ENCODE results near the gene SAP25. TPM values are rescaled to one million over a fixed set of nuclear protein-coding genes. Genes with fewer than 3 reads are reported as not detected.
A peak's percentile ranks its signal among the peaks of the same experiment; 100 is the strongest.

The SAP25 gene
- total and polyA plus RNA-seq, 4 donors, result 0.33 to 0.84 (median 0.56) TPM; not detected in 1

DNA sequence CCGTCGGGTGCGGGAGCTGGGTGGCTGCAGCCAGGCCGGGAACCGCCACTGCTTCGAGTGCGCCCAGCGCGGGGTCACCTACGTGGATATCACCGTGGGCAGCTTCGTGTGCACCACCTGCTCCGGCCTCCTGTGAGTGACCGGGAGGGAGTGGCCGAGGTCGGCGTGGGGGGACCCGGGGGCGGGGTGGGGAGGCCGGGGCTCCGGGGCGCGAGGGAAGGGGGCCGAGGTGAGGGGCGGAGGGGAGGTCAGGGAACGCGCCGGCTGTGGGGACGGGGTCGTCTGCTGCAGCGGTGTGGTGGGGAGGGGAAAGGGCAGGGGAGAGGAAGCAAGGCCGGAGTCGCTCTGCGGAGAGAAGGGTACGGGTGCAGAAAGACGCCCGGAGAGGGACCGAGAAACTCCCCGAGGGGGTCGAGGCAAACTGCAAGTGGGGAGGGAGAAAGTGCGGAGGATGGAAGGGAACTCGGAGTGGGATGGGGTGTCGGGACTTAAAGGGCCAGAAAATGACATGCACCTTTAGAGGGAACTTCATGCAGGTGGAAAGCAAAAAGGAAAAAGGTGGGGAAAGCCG is 34.2 kb downstream of the SAP25 start:
- peak overlapping the region; percentile 59 to 89 for H3K27ac ChIP-seq (ENCODE audit: low read depth in 1 of 2, low read length in 2 of 2)
- WGBS, result under 1% methylated on average over 44 of the region's 44 CpGs
- peaks cover 9 to 51% (median 44%) of the 10 kb centered on the region in 4 donors for H3K4me1 ChIP-seq (ENCODE audit: control insufficient read depth in 4 of 4, insufficient read depth in 4 of 4, low read length in 3 of 4)
- H3K9me3 ChIP-seq (ENCODE audit: control insufficient read depth in 4 of 4, low read length in 3 of 4), result no peaks in the 10 kb centered on the region
- DNase-seq (ENCODE audit: low spot score), result no peak
- peak overlapping the region; percentile 92 to 98 (median 96) for H3K4me3 ChIP-seq (ENCODE audit: low read depth in 1 of 3, low read length in 3 of 3)
- no peaks in the 10 kb centered on the region for H3K27me3 ChIP-seq (ENCODE audit: control insufficient read depth in 4 of 4, insufficient read depth in 4 of 4, low read length in 3 of 4)
- no peaks in the 10 kb centered on the region for H3K36me3 ChIP-seq (ENCODE audit: control insufficient read depth in 4 of 4, insufficient read depth in 3 of 4, low read depth in 1 of 4, low read length in 3 of 4)
- peak overlapping the region; percentile 60 to 91 for H3K9ac ChIP-seq (ENCODE audit: low read depth in 1 of 2, low read length in 2 of 2)
- TF ChIP-seq, protein P1, sequence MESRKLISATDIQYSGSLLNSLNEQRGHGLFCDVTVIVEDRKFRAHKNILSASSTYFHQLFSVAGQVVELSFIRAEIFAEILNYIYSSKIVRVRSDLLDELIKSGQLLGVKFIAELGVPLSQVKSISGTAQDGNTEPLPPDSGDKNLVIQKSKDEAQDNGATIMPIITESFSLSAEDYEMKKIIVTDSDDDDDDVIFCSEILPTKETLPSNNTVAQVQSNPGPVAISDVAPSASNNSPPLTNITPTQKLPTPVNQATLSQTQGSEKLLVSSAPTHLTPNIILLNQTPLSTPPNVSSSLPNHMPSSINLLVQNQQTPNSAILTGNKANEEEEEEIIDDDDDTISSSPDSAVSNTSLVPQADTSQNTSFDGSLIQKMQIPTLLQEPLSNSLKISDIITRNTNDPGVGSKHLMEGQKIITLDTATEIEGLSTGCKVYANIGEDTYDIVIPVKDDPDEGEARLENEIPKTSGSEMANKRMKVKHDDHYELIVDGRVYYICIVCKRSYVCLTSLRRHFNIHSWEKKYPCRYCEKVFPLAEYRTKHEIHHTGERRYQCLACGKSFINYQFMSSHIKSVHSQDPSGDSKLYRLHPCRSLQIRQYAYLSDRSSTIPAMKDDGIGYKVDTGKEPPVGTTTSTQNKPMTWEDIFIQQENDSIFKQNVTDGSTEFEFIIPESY (IDR thresholded peaks at IDR 0.05), result no peak
- TF ChIP-seq MAX (IDR thresholded peaks at IDR 0.05), result no peak
- TF ChIP-seq RAD21 (IDR thresholded peaks at IDR 0.05), result no peak
- no peak for TF ChIP-seq CTCF (IDR thresholded peaks at IDR 0.05; ENCODE audit: low read depth, low read length, missing input control)
- no peak for TF ChIP-seq HNF4G (IDR thresholded peaks at IDR 0.05)
- no peak for TF ChIP-seq HNF4A (conservative IDR thresholded peaks at IDR 0.05)
- TF ChIP-seq, protein P2, sequence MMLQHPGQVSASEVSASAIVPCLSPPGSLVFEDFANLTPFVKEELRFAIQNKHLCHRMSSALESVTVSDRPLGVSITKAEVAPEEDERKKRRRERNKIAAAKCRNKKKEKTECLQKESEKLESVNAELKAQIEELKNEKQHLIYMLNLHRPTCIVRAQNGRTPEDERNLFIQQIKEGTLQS (IDR thresholded peaks at IDR 0.05), result no peak
- no peak for TF ChIP-seq SP1 (IDR thresholded peaks at IDR 0.05)

DNA sequence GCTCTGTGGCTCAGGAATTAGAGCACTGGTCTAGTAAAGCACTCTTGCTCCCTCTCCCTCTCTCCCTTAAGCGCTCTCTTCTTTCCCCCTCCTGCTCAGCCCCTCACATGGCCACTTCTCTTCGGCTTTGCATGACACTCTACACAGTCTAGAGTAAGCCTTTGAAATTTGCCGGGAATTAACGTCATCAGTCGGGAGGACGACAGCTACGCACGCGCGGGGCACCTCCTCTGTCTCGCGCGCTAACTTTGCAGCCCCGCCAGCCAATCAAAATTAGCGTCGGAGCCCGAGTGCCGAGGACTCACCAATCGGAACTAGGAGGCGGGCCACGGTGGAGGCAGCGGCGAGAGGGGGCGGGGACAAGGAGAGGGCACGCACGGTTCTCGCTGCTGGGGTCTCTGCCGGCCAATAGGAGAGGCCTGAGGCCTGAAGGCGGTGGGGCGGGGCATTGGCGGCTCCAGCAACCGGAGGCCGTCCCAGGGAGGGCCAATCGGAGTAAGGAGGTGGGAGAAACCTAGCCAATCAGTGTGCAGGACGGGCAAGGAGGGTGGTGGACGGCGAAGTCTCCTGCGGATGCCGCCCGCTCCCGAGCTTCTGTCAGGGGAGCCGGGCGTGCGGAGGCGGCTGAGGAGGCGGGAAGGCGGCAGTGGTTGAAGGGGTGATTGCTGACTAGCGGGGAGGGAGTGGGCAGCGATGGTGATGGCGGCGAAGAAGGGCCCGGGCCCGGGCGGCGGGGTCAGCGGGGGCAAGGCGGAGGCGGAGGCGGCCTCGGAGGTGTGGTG is 34.9 kb downstream of the SAP25 start, which contains the start of gene AGFG2:
Gene AGFG2 (plus strand): TSS at position 550 of the 782 bp plus-strand sequence. CDS start 144 bp downstream, at position 694.
- Histone ChIP-seq H3K36me3 (ENCODE audit: control insufficient read depth in 4 of 4, insufficient read depth in 3 of 4, low read depth in 1 of 4, low read length in 3 of 4) (no peaks in the 10 kb centered on the region), H3K27ac (ENCODE audit: low read depth in 1 of 2, low read length in 2 of 2) (peak within 1 kb of the TSS; percentile 76 to 89), H3K4me1 (ENCODE audit: control insufficient read depth in 4 of 4, insufficient read depth in 4 of 4, low read length in 3 of 4) (peaks cover 13 to 47% (median 39%) of the 10 kb centered on the region in 4 donors), H3K9ac (ENCODE audit: low read depth in 1 of 2, low read length in 2 of 2) (peak within 1 kb of the TSS; percentile 60 to 91), H3K4me3 (ENCODE audit: low read depth in 1 of 3, low read length in 3 of 3) (peak within 1 kb of the TSS; percentile 92 to 98 (median 96)), H3K27me3 (ENCODE audit: control insufficient read depth in 4 of 4, insufficient read depth in 4 of 4, low read length in 3 of 4) (no peaks in the 10 kb centered on the region), H3K9me3 (ENCODE audit: control insufficient read depth in 4 of 4, low read length in 3 of 4) (no peaks in the 10 kb centered on the region)
- WGBS, result under 1% methylated on average over 60 of the region's 60 CpGs
- peak; percentile 100 for DNase-seq (ENCODE audit: low spot score)
- TF ChIP-seq EGR1 (IDR thresholded peaks at IDR 0.05; ENCODE audit: low read depth in 2 of 2) (no peak), GABPA (IDR thresholded peaks at IDR 0.05 in 1 of 2, conservative IDR thresholded peaks at IDR 0.05 in 1 of 2) (no peak), SP1 (IDR thresholded peaks at IDR 0.05) (peak; percentile 99), RAD21 (IDR thresholded peaks at IDR 0.05) (peak in 1 of 2 donors; percentile 39), FOXA1 (IDR thresholded peaks at IDR 0.05) (peak; percentile 54), REST (IDR thresholded peaks at IDR 0.05) (peak; percentile 86), JUND (IDR thresholded peaks at IDR 0.05) (peak; percentile 29 to 33), HNF4G (IDR thresholded peaks at IDR 0.05) (no peak), FOXA2 (IDR thresholded peaks at IDR 0.05) (no peak), NR2F2 (IDR thresholded peaks at IDR 0.05) (peak; percentile 46), YY1 (IDR thresholded peaks at IDR 0.05) (peak; percentile 78), RXRA (IDR thresholded peaks at IDR 0.05) (peak; percentile 57 to 66), MAX (IDR thresholded peaks at IDR 0.05) (peak; percentile 87), HNF4A (conservative IDR thresholded peaks at IDR 0.05) (peak; percentile 34 to 38)
- TF ChIP-seq, protein P1 (IDR thresholded peaks at IDR 0.05), result peak; percentile 90
- TF ChIP-seq, protein P2 (IDR thresholded peaks at IDR 0.05), result no peak
